GM12891 (cell line): Measurements from ENCODE around the gene DDI2.

Source experiments
- PAX5 ChIP-seq: IDR thresholded peaks from 2 replicates; pipeline ENCODE4 v1.6.1; 2011; ENCODE audit warnings: low read length, moderate library complexity, mild to moderate bottlenecking; ENCODE audit not compliant: insufficient read depth, severe bottlenecking
- POLR2A ChIP-seq: IDR thresholded peaks from 2 replicates; pipeline ENCODE4 v1.6.1; 2011; ENCODE audit warnings: low read depth, low read length, control low read depth
- POLR2AphosphoS5 ChIP-seq: IDR thresholded peaks from 2 replicates; pipeline ENCODE4 v1.6.1; 2011; ENCODE audit warnings: low read depth, low read length, control low read depth
- POU2F2 ChIP-seq: IDR thresholded peaks from 2 replicates; pipeline ENCODE4 v1.6.1; 2011; ENCODE audit warnings: low read depth, mild to moderate bottlenecking, control low read depth, low read length, moderate library complexity
- SPI1 ChIP-seq: IDR thresholded peaks from 2 replicates; pipeline ENCODE4 v1.6.1; 2011; ENCODE audit warnings: low read depth, low read length, control low read depth
- TAF1 ChIP-seq: IDR thresholded peaks from 2 replicates; pipeline ENCODE4 v1.6.1; 2011; ENCODE audit warnings: low read depth, low read length, control low read depth

- TF ChIP-seq POLR2A (no peak), POU2F2 (no peak), POLR2AphosphoS5 (no peak), PAX5 (no peak), TAF1 (no peak), SPI1 (no peak)
These were observed 42.5 kb upstream of the DDI2 start for GRCh38 chr1:15574741-15575140.
